ENCODE results near the gene PPP6R1.
"Not testable (repeated sequence)": the region's sequence is repeated elsewhere in the genome, so short reads cannot be mapped to it uniquely, and the experiment has no call there.

The PPP6R1 gene

GRCh38 chr19:55223291-55224037 is 35.4 kb downstream of the PPP6R1 start:
- no peak for DNase-seq

- DNase-seq: no peak
Measured at GRCh38 chr19:55220525-55220924, 38.3 kb downstream of the PPP6R1 start.

GRCh38 chr19:55216461-55217198 is 42.2 kb downstream of the PPP6R1 start:
- DNase-seq: peak; percentile 84

GRCh38 chr19:55213547-55213946 is 45.3 kb downstream of the PPP6R1 start:
- DNase-seq: no peak

GRCh38 chr19:55212447-55212846 is 46.4 kb downstream of the PPP6R1 start:
- DNase-seq: no peak

- DNase-seq: no peak
Measured at GRCh38 chr19:55209693-55210472, 48.9 kb downstream of the PPP6R1 start.

GRCh38 chr19:55208880-55209692 is 49.7 kb downstream of the PPP6R1 start, which contains the start of gene PTPRH:
PTPRH (minus strand) TSS chr19:55209501; CDS start chr19:55209433, 68 bp downstream.
- no peak for DNase-seq

GRCh38 chr19:55206664-55207500 is 51.9 kb downstream of the PPP6R1 start:
- peak; percentile 71 for DNase-seq

GRCh38 chr19:55202199-55202598 is 56.6 kb downstream of the PPP6R1 start:
- not testable (repeated sequence) for DNase-seq

GRCh38 chr19:55199620-55200204 is 59.1 kb downstream of the PPP6R1 start:
- DNase-seq: no peak

- DNase-seq: no peak
Measured at GRCh38 chr19:55198651-55199050, 60.2 kb downstream of the PPP6R1 start.

- DNase-seq: no peak
Measured at GRCh38 chr19:55197528-55197927, 61.3 kb downstream of the PPP6R1 start.

GRCh38 chr19:55196803-55197202 is 62.0 kb downstream of the PPP6R1 start:
- no peak for DNase-seq

- no peak for DNase-seq
Measured at GRCh38 chr19:55193481-55193880, 65.3 kb downstream of the PPP6R1 start.

- DNase-seq: no peak
Measured at GRCh38 chr19:55189403-55189835, 69.4 kb downstream of the PPP6R1 start.

- no peak for DNase-seq
Measured at GRCh38 chr19:55188625-55189024, 70.2 kb downstream of the PPP6R1 start.

GRCh38 chr19:55186080-55186479 is 72.7 kb downstream of the PPP6R1 start:
- no peak for DNase-seq

GRCh38 chr19:55181740-55182139 is 77.1 kb downstream of the PPP6R1 start:
- no peak for DNase-seq

Data from right hindlimb (tissue), 1 donor.